NCI-H187 (cell line): ENCODE results near the gene C17orf100.
"Not testable (repeated sequence)": the region's sequence is repeated elsewhere in the genome, so short reads cannot be mapped to it uniquely, and the experiment has no call there.

ENCODE experiments used
- DNase-seq, 2 experiments: peaks; one replicate each; lab custom pipeline; 2025; lab: John Stamatoyannopoulos, UW

Gene C17orf100

GRCh38 chr17:6691958-6692357 lies 40.4 kb downstream of the C17orf100 start:
- DNase-seq: not testable (repeated sequence)

GRCh38 chr17:6695051-6695450 lies 43.5 kb downstream of the C17orf100 start:
- DNase-seq: no peak

GRCh38 chr17:6695565-6695964 lies 44.0 kb downstream of the C17orf100 start:
- DNase-seq: no peak

GRCh38 chr17:6696906-6697305 lies 45.3 kb downstream of the C17orf100 start:
- no peak for DNase-seq

- DNase-seq: no peak
Measured at GRCh38 chr17:6698004-6698403, 46.4 kb downstream of the C17orf100 start.

GRCh38 chr17:6699997-6700947 lies 48.7 kb downstream of the C17orf100 start:
- no peak for DNase-seq

- no peak for DNase-seq
Measured at GRCh38 chr17:6700948-6701307, 49.4 kb downstream of the C17orf100 start.

GRCh38 chr17:6701719-6702118 lies 50.2 kb downstream of the C17orf100 start:
- no peak for DNase-seq

- no peak for DNase-seq
Measured at GRCh38 chr17:6702567-6703215, 51.1 kb downstream of the C17orf100 start.
